ENCODE data around the gene IFITM10.

IFITM10 gene

DNA sequence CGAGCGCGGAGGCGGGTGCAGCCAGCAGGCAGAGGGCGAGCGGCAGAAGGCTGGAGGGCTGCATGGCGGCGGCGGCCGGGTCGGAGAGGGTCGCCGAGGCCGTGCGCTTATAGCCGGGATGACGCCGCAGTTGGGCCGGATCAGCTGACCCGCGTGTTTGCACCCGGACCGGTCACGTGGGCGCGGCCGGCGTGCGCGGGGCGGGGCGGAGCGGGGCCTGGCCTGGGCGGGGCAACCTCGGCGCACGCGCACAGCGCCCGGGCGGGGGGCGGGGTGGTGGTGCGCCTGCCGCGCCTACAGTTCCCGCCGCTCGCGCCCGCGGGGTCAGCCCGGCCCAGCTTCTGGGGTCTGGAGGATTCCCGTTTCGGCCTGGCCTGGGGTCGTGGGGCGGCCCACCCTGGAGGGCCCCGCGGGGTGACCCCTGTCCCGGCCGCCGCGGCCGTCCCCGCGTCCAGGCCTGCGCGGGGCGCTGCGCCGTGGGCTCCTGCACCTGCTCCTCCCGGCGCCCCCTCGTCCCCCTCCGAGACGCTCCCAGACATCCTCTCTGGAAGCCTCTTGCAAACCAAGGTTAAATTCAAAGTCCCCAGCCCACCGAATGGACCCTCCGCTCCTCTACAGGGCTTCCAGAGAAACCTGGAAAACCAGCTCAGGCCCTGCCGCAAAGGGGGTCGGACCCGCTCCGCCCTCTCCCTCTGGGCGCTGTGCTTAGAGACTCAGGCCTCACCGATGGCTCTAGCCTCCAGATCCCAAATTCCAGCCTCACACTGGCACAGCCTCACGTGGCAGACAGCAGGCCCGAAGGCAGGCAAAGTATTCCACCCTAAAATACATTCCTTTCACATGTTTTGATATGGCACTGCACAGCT lies 13.6 kb upstream of the IFITM10 start, which contains the start of gene CTSD:
CTSD (minus strand) TSS at position 132 of the 866 bp plus-strand sequence; CDS start at position 64, 68 bp downstream.
- DNase-seq (ENCODE audit: low read depth) = peak; percentile 74

DNA sequence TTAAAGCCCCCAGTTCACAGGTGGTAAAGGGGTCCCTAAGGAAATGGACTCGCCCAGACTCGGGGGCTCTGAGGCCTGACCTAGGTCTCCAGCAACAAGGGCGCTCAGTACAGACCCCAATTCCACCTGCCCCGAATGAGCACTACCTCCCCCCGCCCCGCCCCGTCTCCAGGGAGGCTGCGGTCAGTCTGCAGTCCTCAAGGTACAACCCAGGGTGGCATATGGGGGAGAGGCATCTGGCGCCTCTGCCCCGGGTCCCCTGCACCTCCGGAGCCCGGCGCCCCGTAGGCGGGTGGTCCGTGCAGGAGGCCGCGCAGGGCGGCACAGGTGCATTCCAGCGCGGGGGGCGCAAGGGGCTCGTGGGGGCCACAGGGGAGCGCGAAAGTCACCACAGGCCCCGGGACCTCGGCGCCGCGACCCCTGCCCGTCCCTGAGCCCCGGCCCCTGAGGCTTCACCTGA lies 13.0 kb upstream of the IFITM10 start:
- no peak for DNase-seq (ENCODE audit: low read depth)

DNA sequence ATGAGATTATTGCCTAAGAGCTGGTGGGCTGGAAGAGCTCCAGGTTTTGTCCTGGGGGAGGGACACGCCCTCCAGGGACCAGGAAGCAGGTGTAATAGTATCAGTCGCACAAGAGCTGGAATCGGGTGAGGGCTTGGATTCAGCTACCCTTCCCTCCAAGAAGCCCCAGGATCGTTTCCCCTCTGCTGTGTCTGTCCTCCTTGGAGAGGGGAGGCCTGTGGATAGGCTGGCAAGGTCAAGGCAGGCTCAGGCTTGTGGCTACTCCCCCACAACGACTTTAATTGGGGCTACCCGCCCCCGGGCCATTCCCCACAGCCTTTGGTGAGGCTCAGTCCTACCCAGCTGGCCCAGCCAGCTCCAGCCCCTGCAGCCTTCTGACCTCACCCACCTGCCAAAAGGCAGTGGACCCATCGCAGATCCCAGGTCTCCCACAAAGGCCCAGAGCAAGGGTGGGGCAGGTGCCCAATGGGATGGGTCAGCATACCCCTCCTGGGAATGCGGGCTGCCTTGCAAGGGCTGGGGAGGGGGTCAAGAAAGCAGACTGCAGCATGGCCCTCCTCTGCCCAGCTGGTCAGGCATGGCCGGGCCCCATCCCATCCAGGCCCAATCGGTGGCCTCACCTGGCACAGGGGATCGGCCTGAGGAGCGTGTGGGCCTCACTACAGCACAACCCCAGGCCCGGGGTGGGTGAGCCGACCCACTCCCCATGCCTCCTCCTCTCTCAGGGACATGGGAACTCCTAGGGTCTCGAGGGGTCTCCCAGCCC lies 12.3 kb upstream of the IFITM10 start:
- DNase-seq (ENCODE audit: low read depth) = no peak

DNA sequence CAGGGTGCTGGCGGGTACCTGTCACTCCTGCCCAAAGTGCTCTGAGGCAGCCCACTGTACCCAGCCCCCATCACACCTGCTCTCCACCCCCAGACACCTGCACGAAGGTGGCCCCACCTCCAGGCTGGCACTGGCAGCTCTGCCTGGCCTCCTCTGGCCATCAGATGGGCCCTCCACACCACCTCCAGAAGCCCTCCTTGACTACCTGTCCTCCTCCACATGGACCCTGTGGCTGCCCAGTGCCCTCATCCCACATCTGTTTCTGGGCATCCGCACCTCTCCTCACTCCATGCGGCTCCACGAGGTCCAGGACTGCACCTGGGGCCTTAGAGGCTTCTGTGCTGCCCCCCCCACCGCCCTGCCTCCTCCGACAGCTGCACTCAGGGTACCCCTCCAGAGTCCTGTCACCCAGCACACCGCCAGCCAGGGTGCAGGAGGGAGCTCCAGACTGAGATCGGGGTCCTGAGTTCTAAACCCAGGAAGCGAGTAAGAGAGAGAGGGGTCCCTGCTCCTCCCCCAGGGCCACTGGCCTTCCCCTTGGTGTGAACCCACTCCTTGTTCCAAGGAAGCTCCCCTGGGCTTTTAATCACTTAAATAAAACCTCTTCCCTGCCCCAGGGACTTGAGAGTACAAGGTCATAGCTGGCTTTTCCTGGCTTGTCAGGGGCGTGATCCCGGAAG lies 11.6 kb upstream of the IFITM10 start:
- DNase-seq (ENCODE audit: low read depth) = no peak

DNA sequence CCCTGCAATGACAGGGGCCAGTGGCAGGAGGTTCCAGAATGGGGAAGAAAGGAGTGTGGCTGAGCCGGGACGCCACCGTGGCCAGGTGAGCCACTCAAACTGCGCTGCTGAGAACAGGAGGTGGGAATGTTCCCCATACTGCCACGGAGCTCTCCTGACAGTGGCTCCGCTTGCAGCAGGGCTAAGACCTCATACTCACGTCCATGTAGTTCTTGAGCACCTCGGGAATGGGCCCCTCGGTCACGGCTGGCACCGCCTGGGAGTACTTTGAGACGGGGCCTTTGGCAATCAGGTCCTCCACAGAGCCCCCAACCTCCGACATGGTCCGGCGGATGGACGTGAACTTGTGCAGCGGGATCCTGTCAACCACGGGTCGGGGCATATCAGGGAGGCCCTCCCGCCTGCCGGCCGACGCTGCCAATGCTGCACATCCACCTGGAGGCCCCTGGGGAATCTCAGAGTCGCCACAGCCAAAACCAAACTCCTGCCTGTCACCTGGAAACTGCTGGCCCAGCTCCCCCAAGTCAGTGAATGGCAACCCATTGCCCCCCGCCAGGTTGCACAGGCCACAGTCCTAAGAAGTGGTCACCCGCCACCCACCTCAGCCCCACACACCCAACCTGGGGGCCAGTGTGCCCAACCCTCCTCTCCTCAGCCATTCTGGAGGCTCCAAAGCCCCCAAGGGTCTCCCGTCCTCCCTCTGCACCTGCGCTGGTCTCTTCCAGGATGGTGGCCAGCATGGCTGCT lies 10.9 kb upstream of the IFITM10 start:
- DNase-seq (ENCODE audit: low read depth) = no peak

DNA sequence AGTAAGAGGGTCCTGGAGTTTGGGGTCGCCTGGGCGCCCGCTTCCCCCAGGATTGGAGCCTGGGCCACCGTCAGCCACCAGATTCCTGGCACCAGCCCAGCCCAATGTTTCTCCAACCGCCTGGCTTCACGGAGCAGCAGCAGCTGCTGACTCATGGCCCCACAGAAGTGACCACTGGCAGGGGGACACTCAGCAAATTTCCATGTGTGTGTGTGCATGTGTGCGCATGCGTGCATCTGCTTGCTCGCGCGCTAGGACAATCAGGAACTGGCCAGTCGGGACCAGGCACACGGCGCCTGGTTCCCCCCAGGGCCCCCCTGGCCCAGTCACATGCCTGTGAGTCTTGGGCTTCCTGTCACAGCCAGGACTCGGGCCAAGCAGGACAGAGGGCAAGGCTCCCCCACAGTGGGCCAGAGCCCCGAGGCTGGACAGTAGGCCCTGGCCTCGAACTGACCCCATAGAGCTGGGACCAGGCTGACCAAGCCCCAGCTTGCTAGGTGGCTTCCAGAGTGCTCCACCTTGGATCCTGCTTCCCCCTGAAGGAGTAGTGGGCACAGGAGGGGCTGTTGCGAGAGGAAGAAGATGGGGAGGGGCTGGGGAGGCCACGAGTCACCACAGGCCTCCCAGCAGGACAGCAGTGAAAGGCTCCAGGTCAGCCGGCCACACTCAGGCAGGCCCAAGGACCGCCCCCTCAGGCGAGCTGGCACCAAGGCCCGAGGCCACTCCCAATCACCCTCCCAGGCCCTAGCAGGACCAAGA lies 10.1 kb upstream of the IFITM10 start:
- DNase-seq (ENCODE audit: low read depth) = no peak

DNA sequence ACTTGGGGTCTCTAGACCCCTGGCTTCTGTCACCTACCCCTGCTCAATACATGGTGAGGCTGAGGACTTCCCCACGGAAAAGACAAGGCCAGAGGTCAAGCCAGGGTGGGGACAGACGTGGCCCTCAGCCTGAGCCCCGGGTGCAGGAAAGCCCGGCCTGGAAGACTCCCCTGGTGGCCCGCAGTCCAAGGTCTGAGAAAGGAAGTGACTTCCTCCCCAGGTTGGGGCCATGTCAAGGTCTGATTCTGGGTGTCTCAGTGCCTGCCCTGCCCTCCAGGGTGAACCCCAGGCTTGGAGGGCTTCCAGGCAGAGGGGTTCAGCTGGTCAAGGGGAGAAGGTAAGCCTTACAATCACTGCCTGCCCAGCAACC lies 9.4 kb upstream of the IFITM10 start:
- DNase-seq (ENCODE audit: low read depth) = no peak

DNA sequence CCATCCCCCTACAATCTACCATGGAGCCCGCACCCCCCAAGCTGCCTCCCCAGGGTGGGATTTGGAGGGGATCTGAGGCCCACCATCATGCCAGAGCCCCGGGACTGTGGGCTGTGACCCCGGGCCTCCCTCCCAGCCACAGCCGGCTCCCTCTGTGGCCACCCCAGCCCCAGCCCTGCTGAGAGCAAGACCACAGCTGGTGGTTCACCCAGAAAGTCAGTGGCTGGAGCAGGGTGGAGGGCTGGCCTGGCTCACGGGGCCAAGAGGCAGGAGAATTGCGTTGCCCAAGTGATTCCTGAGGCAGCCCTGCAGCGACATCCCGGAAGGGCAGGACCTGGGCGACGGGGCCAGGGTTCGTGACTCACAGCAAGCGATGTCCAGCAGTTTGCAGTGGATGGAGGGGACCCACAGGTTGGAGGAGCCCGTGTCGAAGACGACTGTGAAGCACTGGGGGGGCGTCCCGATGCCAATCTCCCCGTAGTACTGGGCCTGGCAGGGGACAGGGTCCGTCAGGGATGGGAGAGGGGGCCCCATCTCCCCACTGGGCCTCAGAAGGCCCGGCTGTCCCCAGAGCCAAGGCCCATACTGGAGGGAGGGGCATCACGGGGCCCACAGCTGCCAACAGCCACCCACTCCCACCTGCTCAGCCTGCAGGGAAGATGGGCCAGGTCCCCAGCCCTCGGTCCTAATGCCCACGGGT lies 8.9 kb upstream of the IFITM10 start:
- no peak for DNase-seq (ENCODE audit: low read depth)

DNA sequence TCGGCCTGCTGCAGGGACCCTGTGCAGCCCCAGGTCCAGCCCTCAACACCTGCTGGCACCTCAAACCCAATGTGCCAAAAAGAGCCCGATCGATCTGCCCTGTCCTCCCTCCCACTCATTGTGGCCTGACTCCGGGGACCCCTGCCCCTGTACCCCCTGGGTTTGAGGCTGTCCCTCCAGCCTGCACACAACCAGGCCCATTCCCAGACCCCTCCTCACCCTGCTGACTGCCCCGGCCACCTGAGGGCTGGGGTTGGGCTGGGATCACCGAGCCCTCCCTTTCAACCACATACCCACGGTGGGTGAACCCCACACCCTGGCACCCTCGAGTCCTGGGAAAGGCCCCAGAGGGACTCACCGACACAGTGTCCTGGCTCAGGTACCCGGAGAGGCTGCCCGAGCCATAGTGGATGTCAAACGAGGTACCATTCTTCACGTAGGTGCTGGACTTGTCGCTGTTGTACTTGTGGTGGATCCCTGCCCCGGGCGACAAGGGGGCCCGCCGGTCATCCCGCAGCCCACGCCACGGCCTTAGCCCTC lies 8.3 kb upstream of the IFITM10 start:
- no peak for DNase-seq (ENCODE audit: low read depth)

DNA sequence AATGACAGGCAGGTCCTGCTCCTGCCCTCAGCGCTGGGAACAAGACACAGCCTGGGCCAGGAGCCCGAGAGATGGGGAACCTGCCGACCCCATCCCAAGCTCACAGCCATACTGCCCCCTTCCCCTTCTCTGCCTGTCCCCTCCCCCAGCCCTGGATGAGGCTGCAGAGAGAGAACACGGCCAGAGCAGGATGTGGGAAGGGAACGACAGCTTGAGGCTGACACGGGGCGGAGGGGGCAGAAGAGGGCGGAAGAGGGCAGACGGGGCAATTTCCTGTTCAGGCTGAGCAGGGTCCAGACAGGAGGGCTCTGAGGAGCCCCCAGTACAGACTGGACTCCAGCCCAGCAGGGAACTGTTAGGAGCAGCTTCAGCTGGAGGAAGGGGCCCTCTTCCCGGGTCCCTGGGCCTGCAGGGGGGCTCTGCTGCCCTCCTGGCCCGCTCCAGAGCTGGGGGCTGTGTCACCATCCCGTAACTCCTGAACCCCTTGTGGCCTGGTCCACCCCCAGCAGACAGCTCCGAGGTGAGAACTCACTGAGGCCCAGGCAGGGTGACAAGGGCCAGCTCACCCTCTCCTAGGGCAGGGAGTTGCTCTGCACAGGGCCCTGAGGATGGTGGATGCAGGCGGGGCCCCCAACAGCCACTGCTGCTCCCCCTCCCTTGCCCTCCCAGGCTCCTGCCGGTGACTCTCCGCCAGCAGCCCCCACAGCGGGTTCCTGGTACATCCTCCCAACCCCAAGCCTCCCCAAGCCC lies 7.6 kb upstream of the IFITM10 start:
- DNase-seq (ENCODE audit: low read depth) = no peak

DNA sequence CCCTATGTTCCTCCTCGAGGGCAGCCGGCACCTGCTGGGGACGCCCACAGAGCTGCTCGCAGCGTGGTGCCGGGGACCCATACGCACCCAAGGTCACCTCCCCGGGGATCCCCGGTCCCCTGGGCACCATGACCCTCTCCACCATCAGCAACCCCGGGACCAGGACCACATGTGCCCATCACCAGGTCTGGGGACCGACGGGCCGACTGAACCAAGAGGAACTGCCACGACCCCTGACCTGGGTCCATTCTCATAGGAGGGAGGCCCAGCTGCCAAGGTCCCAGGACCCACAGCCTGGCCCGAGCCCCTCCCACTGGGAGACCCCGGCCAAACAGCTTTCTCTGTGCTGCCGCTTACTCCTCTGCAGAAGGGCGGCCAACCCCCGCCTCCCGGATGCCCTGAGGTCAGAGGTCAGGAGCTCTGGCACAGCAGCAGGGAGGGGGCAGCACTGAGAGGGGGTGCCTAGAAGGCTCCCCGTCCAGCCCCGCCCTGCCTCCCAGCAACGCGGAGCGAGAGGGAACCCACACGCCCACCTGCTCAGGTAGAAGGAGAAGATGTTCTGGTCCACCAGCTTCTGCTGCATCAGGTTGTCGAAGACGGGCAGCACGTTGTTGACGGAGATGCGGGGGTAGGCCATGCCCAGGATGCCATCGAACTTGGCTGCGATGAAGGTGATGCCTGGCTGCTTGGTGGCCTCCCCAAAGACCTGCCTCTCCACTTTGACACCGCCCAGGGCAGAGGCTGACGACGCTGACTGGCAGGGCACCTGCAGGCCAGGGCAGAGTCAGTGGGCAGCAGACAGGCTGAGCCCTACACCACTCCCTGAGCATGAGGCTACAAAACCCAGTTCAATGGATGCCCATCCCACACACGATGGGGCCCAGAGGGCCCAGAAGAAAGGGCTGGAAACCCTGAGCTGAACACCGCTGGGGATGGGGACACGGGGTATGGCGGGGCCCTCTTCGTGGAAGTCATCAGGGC lies 6.7 kb upstream of the IFITM10 start:
- DNase-seq (ENCODE audit: low read depth) = no peak

DNA sequence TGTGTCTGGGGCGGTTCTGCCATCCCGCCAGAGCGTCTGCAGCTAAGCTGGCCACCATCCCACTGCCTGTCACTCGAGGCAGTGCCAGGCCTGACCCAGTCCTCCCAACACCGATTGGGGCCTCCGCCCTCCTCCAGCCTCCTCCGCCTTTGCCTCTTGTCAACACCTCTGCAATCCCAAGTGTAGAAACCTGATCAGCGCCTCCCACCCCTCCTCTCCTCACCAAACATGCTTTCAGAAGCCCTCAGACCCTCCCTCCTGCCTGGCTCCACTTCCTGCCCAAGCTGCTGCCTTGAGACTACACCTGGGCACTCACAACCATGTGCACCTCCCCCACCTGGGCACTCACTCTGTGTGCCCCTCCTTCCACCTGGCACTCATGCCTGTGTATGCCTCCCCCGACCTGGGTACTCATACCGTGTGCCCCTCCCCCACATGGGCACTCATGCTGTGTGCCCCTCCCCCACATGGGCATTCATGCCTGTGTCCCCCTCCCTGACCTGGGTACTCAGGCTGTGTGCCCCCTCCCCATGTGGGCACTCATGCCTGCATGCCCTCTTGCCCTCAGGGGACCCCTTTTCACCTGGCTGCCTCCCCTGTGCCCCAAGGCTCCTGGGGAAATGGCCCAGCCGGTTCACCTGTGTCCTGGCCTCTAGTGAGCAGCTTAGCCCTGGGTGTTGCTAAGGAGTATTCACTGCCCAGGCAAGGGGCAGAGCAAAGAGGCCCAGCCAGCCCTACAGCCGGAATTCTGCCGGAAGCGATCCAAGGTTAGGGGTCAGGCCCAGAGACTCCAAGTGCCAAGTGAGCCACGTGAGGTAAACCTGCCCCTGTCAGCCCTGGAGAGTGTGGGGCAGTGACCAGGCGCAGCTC lies 5.5 kb upstream of the IFITM10 start:
- no peak for DNase-seq (ENCODE audit: low read depth)

DNA sequence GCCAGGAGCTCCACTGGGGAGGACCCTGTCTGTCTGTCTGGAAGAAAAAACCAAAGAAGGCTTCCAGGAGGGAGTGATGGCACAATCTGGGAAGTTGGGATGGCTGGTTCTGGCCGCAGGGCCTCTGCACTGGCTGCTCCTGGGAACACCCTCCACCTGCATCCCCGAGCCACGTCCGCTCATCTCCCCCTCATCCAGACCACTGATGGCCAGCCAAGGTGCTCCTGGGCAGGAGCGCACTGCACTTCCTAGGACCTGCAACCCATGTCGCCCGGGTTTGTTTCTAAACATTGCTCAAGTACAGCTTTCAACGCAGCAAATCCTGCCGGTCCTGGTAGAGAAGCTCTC lies 4.9 kb upstream of the IFITM10 start:
- DNase-seq (ENCODE audit: low read depth) = no peak

DNA sequence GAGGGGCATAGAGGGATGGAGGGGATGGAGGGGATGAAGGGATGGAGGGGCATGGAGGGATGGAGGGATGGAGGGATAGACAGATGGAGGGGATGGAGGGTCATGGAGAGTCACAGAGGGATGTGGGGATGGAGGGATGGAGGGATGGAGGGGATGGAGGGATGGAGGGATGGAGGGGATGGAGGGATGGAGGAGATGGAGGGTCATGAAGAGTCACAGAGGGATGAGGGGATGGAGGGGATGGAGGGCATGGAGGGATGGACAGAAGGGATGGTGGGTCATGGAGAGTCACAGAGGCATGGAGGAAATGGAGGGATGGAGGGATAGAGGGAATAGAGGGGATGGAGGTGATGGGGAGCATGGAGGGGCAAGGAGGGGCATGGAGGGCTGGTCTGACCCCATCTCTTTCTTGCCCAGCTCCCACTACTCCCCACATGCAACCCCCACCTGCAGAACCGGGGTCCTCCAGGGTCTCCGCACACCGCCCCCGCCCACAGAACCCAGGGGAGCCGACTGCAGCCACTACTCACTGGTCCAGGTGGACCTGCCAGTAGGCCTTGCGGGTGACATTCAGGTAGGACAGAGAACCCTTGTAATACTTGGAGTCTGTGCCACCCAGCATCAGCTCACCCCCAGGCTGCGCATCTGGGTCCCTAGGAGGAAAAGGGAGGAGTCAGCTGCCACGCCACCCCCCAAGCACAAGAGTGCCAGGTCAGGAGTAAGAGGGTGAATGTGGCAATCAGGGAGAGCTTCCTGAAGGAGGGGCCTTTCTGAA lies 4.2 kb upstream of the IFITM10 start:
- no peak for DNase-seq (ENCODE audit: low read depth)

DNA sequence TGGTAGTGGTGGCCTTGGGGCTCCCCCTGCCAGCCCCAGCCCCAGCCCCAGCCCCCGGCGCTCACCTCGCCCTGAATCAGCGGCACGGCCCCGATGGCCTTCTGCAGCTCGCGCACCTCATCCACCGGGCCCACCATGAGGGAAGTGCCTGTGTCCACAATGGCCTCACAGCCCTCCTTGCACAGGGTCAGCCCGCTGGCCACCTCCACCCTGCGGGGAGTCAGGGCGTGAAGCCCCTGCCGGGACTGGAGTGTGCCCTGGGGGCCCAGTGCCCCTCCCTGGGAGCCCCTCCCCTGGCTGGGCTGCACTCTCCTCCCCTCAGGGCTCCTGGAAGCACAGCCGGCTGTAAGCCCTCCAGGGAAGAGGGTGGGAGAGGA lies 3.5 kb upstream of the IFITM10 start:
- no peak for DNase-seq (ENCODE audit: low read depth)

DNA sequence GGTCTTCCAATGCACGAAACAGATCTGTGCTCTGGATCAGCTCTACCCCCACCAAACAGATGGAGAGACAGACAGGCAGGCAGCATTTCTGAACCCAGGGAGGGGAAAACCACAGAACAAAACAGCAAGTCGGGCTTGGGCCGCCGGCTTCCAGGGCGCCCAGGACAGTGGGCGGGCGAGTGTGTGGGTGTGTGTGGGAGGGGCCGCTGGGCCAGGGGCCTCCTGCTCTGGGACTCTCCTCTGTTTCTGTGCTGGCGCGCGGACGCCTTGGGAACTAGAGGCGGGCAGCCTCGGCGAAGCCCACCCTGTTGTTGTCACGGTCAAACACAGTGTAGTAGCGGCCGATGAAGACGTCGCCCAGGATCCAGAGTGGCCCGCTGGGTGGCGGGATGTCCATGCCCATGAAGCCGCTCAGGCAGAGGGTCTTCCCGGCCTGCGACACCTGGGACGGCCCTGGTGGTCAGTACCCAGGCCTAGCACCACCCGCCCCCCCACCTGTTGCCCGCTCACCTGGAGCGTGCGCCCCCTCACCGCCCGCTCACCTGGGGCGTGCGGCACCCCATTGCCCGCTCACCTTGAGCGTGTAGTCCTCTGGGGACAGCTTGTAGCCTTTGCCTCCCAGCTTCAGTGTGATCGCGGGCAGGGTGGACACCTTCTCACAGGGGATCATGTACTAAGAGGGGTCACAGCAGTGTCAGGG lies 3.0 kb upstream of the IFITM10 start:
- no peak for DNase-seq (ENCODE audit: low read depth)

Measured in T follicular helper cell (primary cell).